Body of pancreas (tissue), 4 donors: ENCODE results near the gene GPRIN1. TPM values are rescaled to one million over a fixed set of nuclear protein-coding genes. Genes with fewer than 3 reads are reported as not detected.

ENCODE experiments used
- ATAC-seq: fragments of 150-250 bp; one replicate; pipeline ENCODE4 v1.9.1; 2016
- DNase-seq, 4 donors: peaks; one replicate each; pipeline ENCODE4 v3.0.0-alpha.2; 2019
- H3K27ac ChIP-seq, 4 donors: fragments of 200-600 bp; sonication (generic); 1 replicate in 3 of 4; 2 replicates in 1 of 4; pipeline versions ENCODE4 v1.5.1 to v1.6.1; 2016 to 2019; ENCODE audit warnings: mild to moderate bottlenecking in 1 of 4, mixed read lengths in 1 of 4, moderate library complexity in 1 of 4
- H3K27me3 ChIP-seq, 2 donors: fragments of 200-600 bp; sonication (generic); one replicate each; pipeline ENCODE4 v1.6.0; 2016; ENCODE audit warnings: mild to moderate bottlenecking in 1 of 2
- H3K36me3 ChIP-seq, 2 donors: fragments of 200-600 bp; sonication (generic); replicated peaks in 1 of 2; 2 replicates each; pipeline ENCODE4 v1.5.1; 2016; ENCODE audit warnings: low read depth in 2 of 2; ENCODE audit not compliant: insufficient read depth in 1 of 2
- H3K4me1 ChIP-seq: fragments of 200-600 bp; sonication (generic); one replicate; pipeline ENCODE4 v1.6.0; 2016
- H3K4me3 ChIP-seq, 2 donors: fragments of 200-600 bp; sonication (generic); 1 replicate in 1 of 2; 2 replicates in 1 of 2; pipeline ENCODE4 v1.5.1; 2016 to 2019
- H3K9me3 ChIP-seq, 3 donors: fragments of 200-600 bp; sonication (generic); 1 replicate in 2 of 3; 2 replicates in 1 of 3; pipeline ENCODE4 v1.5.1; 2016
- CTCF ChIP-seq, 7 experiments: fragments of 450-650 bp in 4 of 7; fragments of 200-600 bp in 3 of 7; sonication (generic) in 3 of 7; IDR thresholded peaks; one replicate each; pipeline ENCODE4 v1.5.1; 2016 to 2019; ENCODE audit warnings: antibody characterized with exemption in 7 of 7
- POLR2A ChIP-seq, 3 donors: fragments of 450-650 bp; IDR thresholded peaks; one replicate each; pipeline ENCODE4 v1.6.1; 2016; ENCODE audit warnings: antibody characterized with exemption in 3 of 3, mild to moderate bottlenecking in 2 of 3
- WGBS, 2 donors: methylation state at CpG; one replicate each; pipeline ENCODE4 v1.1.5; 2017; 5-methylcytosine and 5-hydroxymethylcytosine counted together
- intact Hi-C: fragments of 100-400 bp; cut with DNase I; formaldehyde crosslinking; loops from one replicate; pipeline ENCODE4 v1.15.1; 2023
- total RNA-seq, 2 donors: library from RNA; depleted of rRNA; stranded (reverse); fragments of >200 nt; gene quantifications; one replicate each; pipeline ENCODE4 v1.1.0, GENCODE V29; 2016

Gene GPRIN1
- total RNA-seq, 2 donors from 2014 or later, result 0.26 to 1.3 TPM

- Histone ChIP-seq H3K9me3 (no peaks in the 10 kb centered on the region), H3K4me1 (peaks cover 15% of the 10 kb centered on the region), H3K27me3 (peaks cover 0 to 26% of the 10 kb centered on the region in 2 donors), H3K4me3 (no peak overlapping the region), H3K36me3 (no peaks in the 10 kb centered on the region), H3K27ac (no peak overlapping the region)
- ATAC-seq (no peak), DNase-seq (no peak)
- TF ChIP-seq POLR2A (IDR thresholded peaks at IDR 0.05), result no peak
- TF ChIP-seq CTCF (IDR thresholded peaks at IDR 0.05), result no peak
- 34 to 41% methylated on average over 21 to 25 of the region's 25 CpGs for WGBS, 2 donors
- intact Hi-C loops, result no loop called here
These were observed 16.3 kb upstream of the GPRIN1 start for GRCh38 chr5:176625966-176626875.

- 64% methylated on average over 2 of the region's 2 CpGs for WGBS, 2 donors
- intact Hi-C loops, result no loop called here
These were observed 15.6 kb upstream of the GPRIN1 start for GRCh38 chr5:176625512-176625911.

GRCh38 chr5:176624938-176625337 lies 15.0 kb upstream of the GPRIN1 start:
- DNase-seq (no peak), ATAC-seq (no peak)
- Histone ChIP-seq H3K27me3 (peaks cover 0 to 31% of the 10 kb centered on the region in 2 donors), H3K27ac (no peak overlapping the region), H3K9me3 (no peaks in the 10 kb centered on the region), H3K36me3 (no peaks in the 10 kb centered on the region), H3K4me3 (no peak overlapping the region), H3K4me1 (peaks cover 13% of the 10 kb centered on the region)
- 58 to 59% methylated on average over 9 of the region's 9 CpGs for WGBS, 2 donors
- TF ChIP-seq CTCF (IDR thresholded peaks at IDR 0.05), result no peak
- no peak for TF ChIP-seq POLR2A (IDR thresholded peaks at IDR 0.05)
- intact Hi-C loops, result no loop called here

More at GRCh38 chr5:176625512-176625911, 15.6 kb upstream of the GPRIN1 start:
- Histone ChIP-seq H3K36me3 (no peaks in the 10 kb centered on the region), H3K27me3 (peaks cover 0 to 33% of the 10 kb centered on the region in 2 donors), H3K4me1 (peaks cover 13% of the 10 kb centered on the region), H3K27ac (no peak overlapping the region), H3K9me3 (no peaks in the 10 kb centered on the region), H3K4me3 (no peak overlapping the region)
- TF ChIP-seq POLR2A (IDR thresholded peaks at IDR 0.05), result no peak
- DNase-seq (no peak), ATAC-seq (no peak)

- ATAC-seq, result no peak
- intact Hi-C loops, result no loop called here
- TF ChIP-seq POLR2A (IDR thresholded peaks at IDR 0.05) (no peak), CTCF (IDR thresholded peaks at IDR 0.05) (no peak)
- peaks cover 0 to 31% of the 10 kb centered on the region in 2 donors for H3K27me3 ChIP-seq
- WGBS, 2 donors, result 54 to 59% methylated on average over 3 to 4 of the region's 4 CpGs
- no peak overlapping the region for H3K4me3 ChIP-seq
- H3K4me1 ChIP-seq, result peaks cover 16% of the 10 kb centered on the region
- H3K9me3 ChIP-seq, result no peaks in the 10 kb centered on the region
- no peak overlapping the region for H3K27ac ChIP-seq
- no peak for DNase-seq
- no peaks in the 10 kb centered on the region for H3K36me3 ChIP-seq
These were observed 14.2 kb upstream of the GPRIN1 start for GRCh38 chr5:176624142-176624541.

GRCh38 chr5:176621661-176622079 lies 11.7 kb upstream of the GPRIN1 start:
- WGBS, 2 donors, result 53 to 67% methylated on average over 1 to 13 of the region's 13 CpGs
- Histone ChIP-seq H3K36me3 (no peaks in the 10 kb centered on the region), H3K27me3 (peaks cover 0 to 23% of the 10 kb centered on the region in 2 donors), H3K27ac (no peak overlapping the region), H3K9me3 (no peaks in the 10 kb centered on the region), H3K4me1 (peaks cover 20% of the 10 kb centered on the region), H3K4me3 (no peak overlapping the region)
- TF ChIP-seq POLR2A (IDR thresholded peaks at IDR 0.05) (no peak), CTCF (IDR thresholded peaks at IDR 0.05) (no peak)
- peak in 1 of 4 donors; percentile 28 for DNase-seq
- no peak for ATAC-seq
- intact Hi-C loops, result no loop called here
